T-helper 1 cell treated with Interleukin-12 subunit alpha and Interleukin-12 subunit beta and Interleukin-4 antibody, amounts not matched to agents 30 ng/mL and 1 ng/mL, for 36 hours (primary cell): ENCODE measurements around the gene TRHDE. TPM values are rescaled to one million over a fixed set of nuclear protein-coding genes. Genes with fewer than 3 reads are reported as not detected.

Experiments used
- intact Hi-C: fragments of 100-400 bp; cut with micrococcal nuclease; formaldehyde crosslinking; loops from one replicate; pipeline ENCODE4 v1.15.1; 2024
- total RNA-seq: library from RNA; stranded (reverse); gene quantifications from 2 replicates; pipeline ENCODE4 v1.2.3, GENCODE V29; 2022

TRHDE gene
- total RNA-seq, 1 donor from 2014 or later, result not detected

DNA sequence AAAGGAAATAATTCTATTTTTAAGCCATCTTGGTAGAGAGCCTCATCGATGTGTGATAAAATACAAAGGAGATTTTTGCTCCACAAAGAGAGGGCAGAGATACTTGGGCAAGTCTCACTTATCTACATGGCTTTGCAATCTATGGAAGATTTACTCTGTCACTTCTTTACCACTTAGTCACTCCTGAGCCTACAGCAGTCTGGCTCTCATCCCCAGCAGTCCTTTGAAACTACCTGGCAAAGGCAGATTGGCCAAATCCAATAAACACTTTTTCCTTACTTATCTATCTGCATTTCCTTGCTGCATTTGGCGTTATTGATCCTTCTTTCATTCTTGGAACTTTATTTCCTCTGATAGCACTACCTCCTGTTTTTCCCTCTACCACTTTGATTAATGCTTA lies 170.0 kb downstream of the TRHDE start:
- intact Hi-C loops, result no loop called here

GRCh38 chr12:72444125-72444524 lies 172.0 kb downstream of the TRHDE start:
- intact Hi-C loops, result no loop called here

DNA sequence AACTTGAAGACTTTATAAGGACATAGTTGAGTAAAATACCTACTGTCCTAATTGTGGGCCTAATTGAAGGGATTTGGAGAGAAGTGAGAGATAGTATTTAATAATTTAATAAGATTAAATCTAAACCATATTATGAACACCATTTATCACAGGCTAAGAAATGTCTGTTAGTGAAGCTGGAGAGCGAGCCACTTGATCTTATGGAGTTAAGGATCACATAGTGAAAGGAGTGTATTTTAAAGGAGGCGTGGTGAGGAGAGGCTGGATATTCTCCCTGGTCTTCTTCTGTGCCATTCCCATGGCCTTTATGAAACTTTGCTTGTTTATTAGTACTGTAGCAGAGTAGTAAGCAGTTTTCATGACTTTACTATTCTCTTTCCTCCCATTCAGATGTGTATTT lies 172.4 kb downstream of the TRHDE start:
- intact Hi-C loops, result no loop called here

- intact Hi-C loops, result no loop called here
Observed at GRCh38 chr12:72448089-72448488, 175.9 kb downstream of the TRHDE start.

DNA sequence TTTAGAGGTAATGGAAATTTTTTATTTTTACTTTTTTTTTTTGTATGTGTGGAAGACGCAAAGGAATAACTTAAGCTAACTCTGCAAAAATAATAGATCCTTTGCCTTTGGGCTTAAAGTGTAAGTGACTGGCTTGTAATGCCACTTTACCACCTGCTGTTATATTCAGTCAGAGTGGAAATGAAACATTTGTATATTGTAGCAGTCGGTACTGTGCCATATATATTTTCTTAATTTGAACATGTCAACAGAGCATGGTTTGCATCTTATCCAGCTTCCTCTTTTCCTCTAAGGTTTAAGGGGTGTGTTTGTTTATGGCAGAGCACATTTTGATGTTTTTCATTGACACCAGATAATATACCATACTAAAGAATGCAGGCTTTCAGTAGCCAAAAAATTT lies 176.6 kb downstream of the TRHDE start:
- intact Hi-C loops, result no loop called here

DNA sequence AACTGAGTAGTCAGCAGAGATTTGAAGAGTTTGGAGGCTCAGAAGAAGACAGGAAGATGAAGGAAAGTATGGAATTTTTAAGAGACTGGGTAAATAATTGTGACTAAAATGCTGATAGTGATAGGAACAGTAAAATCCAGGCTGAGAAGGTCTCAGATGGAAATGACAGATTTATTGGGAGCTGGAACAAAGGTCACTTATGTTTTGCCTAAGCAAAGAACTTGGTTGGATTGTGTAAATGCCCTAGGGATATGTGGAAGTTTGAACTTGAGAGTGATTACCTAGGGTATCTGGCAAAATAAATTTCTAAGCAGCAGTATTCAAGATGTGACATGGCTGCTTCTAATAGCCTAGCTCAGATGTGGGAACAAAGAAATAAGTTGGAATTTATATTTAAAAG lies 180.9 kb downstream of the TRHDE start:
- intact Hi-C loops, result no loop called here

DNA sequence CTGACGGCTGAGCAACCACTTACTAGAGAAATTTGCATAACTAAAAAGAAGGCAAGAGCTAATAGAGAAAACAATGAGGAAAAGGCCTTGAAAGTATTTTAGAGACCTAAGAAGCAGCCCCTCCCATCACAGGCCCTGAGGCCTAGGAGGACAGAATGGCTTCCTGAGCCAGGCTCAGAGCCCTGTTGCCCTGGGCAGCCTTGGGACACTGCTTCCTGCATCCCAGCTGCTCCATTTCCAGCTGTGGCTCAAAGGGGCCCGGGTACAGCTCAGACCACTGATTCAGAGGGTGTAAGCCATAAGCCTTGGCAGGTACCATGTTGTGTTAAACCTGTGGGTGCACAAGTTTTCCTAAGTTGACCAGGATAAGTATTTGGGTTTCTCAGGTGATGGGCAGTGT lies 181.4 kb downstream of the TRHDE start:
- intact Hi-C loops, result no loop called here

GRCh38 chr12:72464471-72464870 lies 192.3 kb downstream of the TRHDE start:
- intact Hi-C loops, result no loop called here

DNA sequence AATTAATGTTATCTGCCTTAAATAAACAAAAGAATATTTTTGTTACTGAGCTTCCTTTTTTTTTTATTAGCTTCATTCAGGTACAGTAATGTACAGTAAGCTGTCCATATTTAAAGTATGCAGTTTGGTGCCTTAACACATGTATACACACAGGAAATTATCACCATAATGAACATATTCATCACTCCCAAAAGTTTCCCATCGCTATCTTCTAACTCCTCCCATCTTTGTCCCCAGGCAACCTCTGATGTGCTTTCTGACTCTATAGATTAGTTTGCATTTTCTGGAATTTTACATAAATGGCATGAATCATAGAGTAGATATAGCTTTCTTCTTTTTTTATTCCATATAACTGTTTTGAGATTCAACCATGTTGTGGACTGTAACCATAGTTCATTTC lies 193.0 kb downstream of the TRHDE start:
- intact Hi-C loops, result no loop called here

DNA sequence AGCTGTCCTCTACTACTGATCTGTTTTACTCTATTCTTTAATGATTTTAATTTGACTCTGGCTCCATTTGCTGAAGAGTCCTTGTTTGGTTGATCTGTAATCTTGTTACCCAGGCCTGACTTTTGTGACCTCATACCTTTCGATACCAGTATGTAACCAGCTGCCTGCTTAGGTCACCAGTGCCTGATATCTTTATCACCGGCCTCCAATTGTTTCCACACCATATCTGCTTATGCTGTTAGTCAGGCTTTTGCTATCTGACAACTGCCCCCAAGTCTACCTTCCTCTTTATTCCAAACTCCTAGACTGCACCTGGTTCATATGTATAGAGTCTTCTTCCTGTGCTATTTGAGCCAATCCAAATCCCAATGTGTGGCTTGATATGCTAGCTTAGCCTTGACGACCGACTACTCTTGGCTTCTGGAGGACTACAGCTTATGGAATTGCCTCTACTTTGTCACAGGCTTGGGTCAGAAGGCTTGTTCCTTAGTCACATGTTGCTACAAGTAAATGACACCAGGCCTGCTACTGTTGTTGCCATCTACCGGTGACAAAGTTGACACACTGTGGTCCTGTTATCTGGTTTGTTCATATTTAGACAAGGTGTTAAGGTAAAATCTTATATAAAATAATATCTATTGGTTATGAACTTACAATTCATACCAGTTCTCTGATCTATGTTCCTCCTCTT lies 193.9 kb downstream of the TRHDE start:
- intact Hi-C loops, result no loop called here

DNA sequence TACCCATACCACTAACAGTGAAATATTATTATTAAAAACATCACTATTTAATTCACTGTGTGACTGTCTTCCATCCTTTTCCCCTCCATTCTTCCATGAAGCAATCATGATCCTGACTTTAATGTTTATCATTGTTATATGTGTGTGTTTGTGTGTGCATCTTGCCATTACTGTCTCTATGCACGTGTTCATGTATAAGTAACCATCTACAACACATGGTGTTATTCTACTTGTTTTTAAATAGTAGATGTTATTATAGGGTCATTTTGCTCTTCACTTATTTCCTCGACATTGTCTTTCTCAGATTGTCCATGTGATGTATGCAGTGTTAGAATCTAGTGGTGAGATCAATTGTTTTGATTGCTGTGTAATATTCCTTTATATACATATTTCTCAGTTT lies 195.8 kb downstream of the TRHDE start:
- intact Hi-C loops, result no loop called here

GRCh38 chr12:72468505-72468904 lies 196.3 kb downstream of the TRHDE start:
- intact Hi-C loops, result no loop called here

DNA sequence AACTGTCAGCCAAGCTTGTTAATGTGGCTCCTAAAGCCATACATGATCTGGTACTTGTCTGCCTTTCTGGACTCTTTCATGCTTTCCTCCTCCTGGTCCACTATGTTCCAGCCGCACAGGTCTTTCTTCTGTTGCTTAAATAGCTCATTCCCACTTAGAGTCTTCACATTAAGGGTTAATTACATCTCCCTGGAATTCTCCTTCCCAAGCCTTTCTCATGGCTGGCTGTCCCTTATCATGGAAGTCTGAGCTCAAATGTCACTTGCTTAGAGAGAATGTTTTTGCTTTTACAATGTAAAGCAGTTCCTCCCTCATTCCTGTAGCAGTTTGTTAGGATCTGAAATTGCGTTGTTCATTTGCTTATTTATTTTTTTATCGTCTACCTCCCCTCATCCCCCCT lies 199.6 kb downstream of the TRHDE start:
- intact Hi-C loops, result no loop called here

DNA sequence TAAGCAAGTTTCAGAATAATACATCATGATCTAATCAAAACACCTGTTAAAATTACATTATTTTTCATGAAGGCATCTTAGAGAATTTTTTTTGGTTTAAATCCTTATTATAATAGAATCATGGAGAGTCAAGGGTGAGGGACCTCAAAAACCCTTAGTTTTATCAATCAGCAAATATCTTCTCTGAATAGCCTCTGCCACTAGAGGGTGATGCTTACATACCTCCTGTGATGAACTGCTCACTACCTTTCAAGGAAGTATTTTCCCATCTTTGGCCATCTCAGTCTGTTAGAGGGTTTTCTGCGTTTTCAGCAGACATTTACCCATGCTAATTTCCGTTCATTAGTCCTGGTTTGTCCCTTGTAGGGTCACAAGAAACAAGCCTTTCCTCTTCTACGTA lies 200.2 kb downstream of the TRHDE start:
- intact Hi-C loops, result no loop called here

GRCh38 chr12:72476301-72476700 lies 204.1 kb downstream of the TRHDE start:
- intact Hi-C loops, result no loop called here

DNA sequence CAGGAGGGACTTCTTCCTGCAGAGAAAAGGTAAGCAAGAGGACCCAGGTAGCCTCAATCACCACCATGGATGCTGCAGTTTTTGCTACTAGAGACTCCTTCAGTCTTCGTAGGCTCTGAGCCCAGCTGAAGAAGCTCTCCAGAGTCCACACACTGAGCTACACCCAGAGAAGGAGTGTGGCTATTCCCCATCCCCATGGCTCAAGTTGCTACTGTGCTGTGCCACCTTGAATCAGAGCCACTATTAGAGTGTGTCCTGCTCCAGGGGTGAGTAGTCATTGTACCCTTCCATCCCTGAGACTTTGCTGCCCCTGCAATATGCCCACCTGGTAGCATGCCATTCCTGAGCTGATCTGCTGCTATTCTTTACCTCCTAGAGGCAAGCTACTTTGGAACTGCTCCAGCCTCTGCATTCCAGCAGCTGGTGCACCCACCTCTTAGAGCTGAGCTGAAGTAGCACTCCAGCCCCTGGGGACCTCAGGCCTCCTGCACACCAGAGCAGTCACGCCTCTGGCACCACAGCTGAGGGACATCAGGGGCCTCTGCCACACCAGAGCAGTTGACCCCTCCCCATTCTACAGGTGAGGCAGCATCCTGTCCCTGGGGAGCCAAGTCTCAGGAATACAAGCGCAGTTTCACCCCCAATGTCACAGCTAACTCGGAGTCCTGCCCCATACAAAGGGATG lies 213.0 kb downstream of the TRHDE start:
- intact Hi-C loops, result no loop called here

- intact Hi-C loops, result no loop called here
Observed at GRCh38 chr12:72491426-72491825, 219.3 kb downstream of the TRHDE start.

DNA sequence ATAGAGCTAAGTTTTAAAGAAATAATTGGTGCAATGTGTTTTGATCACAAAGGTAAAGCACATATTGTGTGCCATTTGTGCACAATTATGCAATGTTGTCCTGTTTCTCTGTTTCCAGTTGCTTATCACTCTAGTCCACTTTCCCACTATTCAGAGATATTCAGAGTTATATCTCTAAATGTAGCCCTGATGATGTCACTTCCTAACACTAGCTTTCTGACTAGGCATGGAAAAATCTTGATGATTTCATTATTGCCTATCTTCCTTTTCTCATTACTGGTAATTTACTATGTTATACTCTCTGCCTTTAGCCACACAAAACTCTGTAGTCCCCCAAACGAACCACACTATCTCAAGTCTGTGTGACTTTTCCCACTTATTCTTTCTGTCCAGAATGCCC lies 221.2 kb downstream of the TRHDE start:
- intact Hi-C loops, result no loop called here

DNA sequence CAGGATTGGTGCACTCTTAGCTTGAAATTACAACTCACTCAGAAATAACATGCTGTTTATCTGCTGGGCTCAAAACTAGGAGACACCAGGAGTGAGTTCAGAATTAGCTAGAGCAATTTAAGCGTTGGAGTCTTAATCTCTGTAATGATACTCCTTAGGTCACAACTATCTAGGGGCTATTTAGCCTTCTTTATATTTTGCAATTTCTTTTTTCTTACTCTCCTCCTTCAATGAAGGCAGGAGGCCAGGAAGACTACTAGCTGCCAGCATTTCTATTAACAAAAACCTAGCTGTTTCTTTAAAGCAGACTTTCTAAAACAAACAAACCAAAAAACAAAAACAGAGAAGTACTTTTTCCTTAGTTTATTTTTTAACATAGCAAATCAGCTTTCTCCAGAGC lies 226.2 kb downstream of the TRHDE start:
- intact Hi-C loops, result no loop called here

DNA sequence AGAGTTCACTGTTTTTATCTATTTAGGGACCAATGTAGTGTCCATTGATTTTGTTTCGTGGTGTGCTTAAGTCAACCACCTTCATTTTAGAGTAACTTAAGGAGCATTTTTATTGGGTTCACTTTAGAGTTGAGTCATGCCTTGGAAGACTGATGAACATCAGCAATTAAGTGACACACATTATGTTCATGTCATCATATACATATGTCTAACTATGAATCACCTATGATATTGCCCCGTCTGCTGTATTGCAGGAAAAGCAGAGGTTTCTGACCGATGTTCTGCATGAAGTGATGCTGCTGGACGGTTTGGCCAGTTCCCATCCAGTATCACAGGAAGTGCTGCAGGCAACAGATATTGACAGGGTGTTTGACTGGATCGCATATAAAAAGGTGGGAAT lies 227.1 kb downstream of the TRHDE start:
- intact Hi-C loops, result no loop called here

DNA sequence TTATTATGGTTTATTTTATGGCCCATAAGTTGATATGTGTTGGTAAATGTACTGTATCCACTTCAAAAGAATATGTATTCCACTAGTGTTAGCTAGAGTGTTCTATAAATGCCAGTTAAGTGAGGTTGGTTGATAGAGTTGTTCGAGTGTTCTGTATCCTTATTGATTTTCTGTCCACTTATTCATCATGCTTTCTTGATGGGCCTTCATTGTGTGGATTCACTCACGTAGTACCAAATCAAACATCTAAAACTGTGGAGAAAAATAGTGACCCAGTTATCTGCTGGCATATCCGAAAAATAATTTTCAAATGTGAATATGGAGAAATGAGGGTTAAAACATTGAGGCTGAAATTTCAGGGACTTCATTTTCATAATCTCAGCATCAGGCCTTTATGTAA lies 230.4 kb downstream of the TRHDE start:
- intact Hi-C loops, result no loop called here

GRCh38 chr12:72505227-72505626 lies 233.1 kb downstream of the TRHDE start:
- intact Hi-C loops, result no loop called here

DNA sequence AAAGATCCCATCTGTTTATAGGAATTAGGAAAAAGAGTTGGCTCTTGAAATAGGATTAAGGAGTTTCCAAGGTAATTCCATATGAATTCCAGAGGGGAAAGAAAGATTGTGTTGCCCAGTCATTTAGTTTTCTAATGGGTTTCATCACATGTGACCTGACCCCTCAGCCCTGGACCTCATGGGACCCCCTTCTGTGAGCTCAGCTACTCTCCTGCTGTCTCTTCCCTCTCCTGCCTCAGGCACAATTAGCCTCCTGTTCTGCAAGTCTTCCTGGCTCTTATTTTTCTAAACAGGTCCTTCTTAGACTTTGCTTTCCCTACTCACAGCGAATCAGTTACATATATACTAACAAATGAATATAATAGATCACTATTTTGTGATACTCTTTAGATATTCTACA lies 237.7 kb downstream of the TRHDE start:
- intact Hi-C loops, result no loop called here
